ENCODE data around the gene BAZ1A. TPM values are rescaled to one million over a fixed set of nuclear protein-coding genes. Genes with fewer than 3 reads are reported as not detected.
A peak's percentile ranks its signal among the peaks of the same experiment; 100 is the strongest.

Gene BAZ1A
- total and polyA plus RNA-seq, 2 of the 8 experiments (the other 6 are each of a cell fraction or from before 2014, with no cell fraction given) = 8.0 to 23.1 TPM

- TF ChIP-seq E2F6 (IDR thresholded peaks at IDR 0.05) (peak; percentile 92), SIX5 (IDR thresholded peaks at IDR 0.05; ENCODE audit: low read depth, low read length) (no peak), MAFK (IDR thresholded peaks at IDR 0.05; ENCODE audit: low read depth, low read length) (no peak), KDM1A (IDR thresholded peaks at IDR 0.05; ENCODE audit: borderline replicate concordance, low read length) (0 out of 2 replicates have a peak, but pooled peaks have one; percentile 4), RFX5 (IDR thresholded peaks at IDR 0.05; ENCODE audit: borderline replicate concordance, low read depth, low read length) (no peak), EP300 (IDR thresholded peaks at IDR 0.05; ENCODE audit: borderline replicate concordance in 1 of 2, low read depth in 2 of 2, low read length in 2 of 2) (no peak), CBX5 (IDR thresholded peaks at IDR 0.05; ENCODE audit: low read depth, low read length) (no peak), HDAC6 (IDR thresholded peaks at IDR 0.05; ENCODE audit: low read depth, low read length) (no peak), NANOG (IDR thresholded peaks at IDR 0.05; ENCODE audit: insufficient read depth, low read depth, low read length, poor library complexity, severe bottlenecking) (no peak), TAF1 (IDR thresholded peaks at IDR 0.05; ENCODE audit: low read depth, low read length) (peak; percentile 49; the same call in 1 of the 2 replicates), RAD21 (IDR thresholded peaks at IDR 0.05 in 1 of 2, conservative IDR thresholded peaks at IDR 0.05 in 1 of 2; ENCODE audit: low read depth in 2 of 2, low read length in 2 of 2) (peak; percentile 21 to 26; a peak in 3 of 4 replicates), BCL11A (IDR thresholded peaks at IDR 0.05; ENCODE audit: low read depth in 2 of 2, low read length in 2 of 2) (no peak), CHD1 (IDR thresholded peaks at IDR 0.05; ENCODE audit: low read depth, low read length) (no peak), TAF7 (optimal IDR thresholded peaks at IDR 0.05; ENCODE audit: borderline replicate concordance, low read depth, low read length) (no peak), EZH2 (IDR thresholded peaks at IDR 0.05; ENCODE audit: low read depth, low read length, severe bottlenecking) (no peak)
- TF ChIP-seq, protein P1, sequence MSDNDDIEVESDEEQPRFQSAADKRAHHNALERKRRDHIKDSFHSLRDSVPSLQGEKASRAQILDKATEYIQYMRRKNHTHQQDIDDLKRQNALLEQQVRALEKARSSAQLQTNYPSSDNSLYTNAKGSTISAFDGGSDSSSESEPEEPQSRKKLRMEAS (IDR thresholded peaks at IDR 0.05) = peak; percentile 22; the same call in 1 of the 2 replicates
Measured at GRCh38 chr14:34874386-34875030, 652 bp downstream of the BAZ1A start (continued).
